Measurements from ENCODE around the gene LSM14B.
A peak's percentile ranks its signal among the peaks of the same experiment; 100 is the strongest.

Gene LSM14B

GRCh38 chr20:62164879-62165761 lies 42.8 kb downstream of the LSM14B start:
- H3K9me3 ChIP-seq: no peaks in the 10 kb centered on the region
- H3K4me3 ChIP-seq (ENCODE audit: low read depth, low read length): no peak overlapping the region
- peaks cover 67% of the 10 kb centered on the region for H3K36me3 ChIP-seq
- DNase-seq: no peak
- no peaks in the 10 kb centered on the region for H3K27me3 ChIP-seq
- TF ChIP-seq CTCF (IDR thresholded peaks at IDR 0.05; ENCODE audit: low read depth, low read length): no peak
- H3K4me1 ChIP-seq: peaks cover 18% of the 10 kb centered on the region

GRCh38 chr20:62165762-62166399 lies 43.6 kb downstream of the LSM14B start:
- no peak for TF ChIP-seq CTCF (IDR thresholded peaks at IDR 0.05; ENCODE audit: low read depth, low read length)
- peak; percentile 90 for DNase-seq

GRCh38 chr20:62167474-62167873 lies 45.2 kb downstream of the LSM14B start:
- Histone ChIP-seq H3K9me3 (no peaks in the 10 kb centered on the region), H3K36me3 (peaks cover 55% of the 10 kb centered on the region), H3K4me1 (peaks cover 9% of the 10 kb centered on the region), H3K4me3 (ENCODE audit: low read depth, low read length) (no peak overlapping the region), H3K27me3 (no peaks in the 10 kb centered on the region)
- DNase-seq: no peak
- no peak for TF ChIP-seq CTCF (IDR thresholded peaks at IDR 0.05; ENCODE audit: low read depth, low read length)

More at GRCh38 chr20:62165762-62166399, 43.6 kb downstream of the LSM14B start:
- H3K36me3 ChIP-seq: peaks cover 67% of the 10 kb centered on the region
- no peaks in the 10 kb centered on the region for H3K27me3 ChIP-seq
- no peak overlapping the region for H3K4me3 ChIP-seq (ENCODE audit: low read depth, low read length)
- no peaks in the 10 kb centered on the region for H3K9me3 ChIP-seq
- peaks cover 15% of the 10 kb centered on the region for H3K4me1 ChIP-seq

GRCh38 chr20:62168061-62168460 lies 45.8 kb downstream of the LSM14B start:
- Histone ChIP-seq H3K36me3 (peaks cover 50% of the 10 kb centered on the region), H3K4me1 (peaks cover 9% of the 10 kb centered on the region), H3K4me3 (ENCODE audit: low read depth, low read length) (no peak overlapping the region), H3K27me3 (no peaks in the 10 kb centered on the region), H3K9me3 (no peaks in the 10 kb centered on the region)
- DNase-seq: no peak
- TF ChIP-seq CTCF (IDR thresholded peaks at IDR 0.05; ENCODE audit: low read depth, low read length): no peak

- H3K27me3 ChIP-seq: no peaks in the 10 kb centered on the region
- no peak overlapping the region for H3K4me3 ChIP-seq (ENCODE audit: low read depth, low read length)
- no peaks in the 10 kb centered on the region for H3K9me3 ChIP-seq
- TF ChIP-seq CTCF (IDR thresholded peaks at IDR 0.05; ENCODE audit: low read depth, low read length): no peak
- DNase-seq: no peak
- peaks cover 43% of the 10 kb centered on the region for H3K36me3 ChIP-seq
- peaks cover 9% of the 10 kb centered on the region for H3K4me1 ChIP-seq
Observed at GRCh38 chr20:62168890-62169435, 46.7 kb downstream of the LSM14B start.

Measured in BE2C (cell line).